Muscle layer of duodenum (tissue), 2 donors: ENCODE data around the gene POLR3A.
"Not testable (repeated sequence)": the region's sequence is repeated elsewhere in the genome, so short reads cannot be mapped to it uniquely, and the experiment has no call there.

ENCODE experiments used
- H3K27ac ChIP-seq: one replicate; pipeline ENCODE4 v1.7.0; 2013; ENCODE audit warnings: mild to moderate bottlenecking, low read length
- H3K27me3 ChIP-seq: one replicate; pipeline ENCODE4 v1.7.0; 2013; ENCODE audit warnings: low read depth, mild to moderate bottlenecking, control low read depth, low read length
- H3K36me3 ChIP-seq, 2 donors: one replicate each; pipeline ENCODE4 v1.7.0; 2013; ENCODE audit warnings: low read length in 2 of 2, control low read depth in 1 of 2, mild to moderate bottlenecking in 1 of 2; ENCODE audit not compliant: insufficient read depth in 2 of 2, control insufficient read depth in 1 of 2
- H3K4me1 ChIP-seq, 2 donors: one replicate each; pipeline ENCODE4 v1.7.0; 2013; ENCODE audit warnings: low read length in 2 of 2, mild to moderate bottlenecking in 2 of 2, control low read depth in 1 of 2, moderate library complexity in 1 of 2; ENCODE audit not compliant: insufficient read depth in 2 of 2, control insufficient read depth in 1 of 2
- H3K4me3 ChIP-seq, 2 donors: one replicate each; pipeline ENCODE4 v1.7.0; 2013; ENCODE audit warnings: low read length in 2 of 2, low read depth in 1 of 2, mild to moderate bottlenecking in 1 of 2
- H3K9me3 ChIP-seq, 2 donors: one replicate each; pipeline ENCODE4 v1.7.0; 2013; ENCODE audit warnings: low read length in 2 of 2, control low read depth in 1 of 2, mild to moderate bottlenecking in 1 of 2; ENCODE audit not compliant: control insufficient read depth in 1 of 2
- donor health status: healthy.

Gene POLR3A

GRCh38 chr10:78066012-78066411 is 36.7 kb upstream of the POLR3A start:
- H3K27ac ChIP-seq, result no peak overlapping the region
- H3K36me3 ChIP-seq, result no peaks in the 10 kb centered on the region
- no peaks in the 10 kb centered on the region for H3K27me3 ChIP-seq
- H3K9me3 ChIP-seq, result no peaks in the 10 kb centered on the region
- no peaks in the 10 kb centered on the region for H3K4me1 ChIP-seq
- no peak overlapping the region for H3K4me3 ChIP-seq

- H3K27me3 ChIP-seq, result no peaks in the 10 kb centered on the region
- no peaks in the 10 kb centered on the region for H3K9me3 ChIP-seq
- H3K27ac ChIP-seq, result no peak overlapping the region
- H3K36me3 ChIP-seq, result no peaks in the 10 kb centered on the region
- no peaks in the 10 kb centered on the region for H3K4me1 ChIP-seq
- H3K4me3 ChIP-seq, result no peak overlapping the region
These were observed 36.3 kb upstream of the POLR3A start for GRCh38 chr10:78065611-78066010.

- H3K4me1 ChIP-seq, H3K27ac ChIP-seq, H3K9me3 ChIP-seq, H3K36me3 ChIP-seq, H3K4me3 ChIP-seq, H3K27me3 ChIP-seq: not testable (repeated sequence)
These were observed 35.6 kb upstream of the POLR3A start for GRCh38 chr10:78064919-78065318.

- Histone ChIP-seq H3K36me3 (no peaks in the 10 kb centered on the region), H3K9me3 (no peaks in the 10 kb centered on the region), H3K27ac (no peak overlapping the region), H3K4me1 (no peaks in the 10 kb centered on the region), H3K27me3 (no peaks in the 10 kb centered on the region), H3K4me3 (no peak overlapping the region)
These were observed 33.9 kb upstream of the POLR3A start for GRCh38 chr10:78063236-78063635.

GRCh38 chr10:78062296-78062695 is 33.0 kb upstream of the POLR3A start:
- Histone ChIP-seq H3K27me3 (no peaks in the 10 kb centered on the region), H3K4me1 (no peaks in the 10 kb centered on the region), H3K4me3 (no peak overlapping the region), H3K36me3 (no peaks in the 10 kb centered on the region), H3K9me3 (no peaks in the 10 kb centered on the region), H3K27ac (no peak overlapping the region)

- H3K9me3 ChIP-seq, result no peaks in the 10 kb centered on the region
- no peaks in the 10 kb centered on the region for H3K36me3 ChIP-seq
- H3K4me1 ChIP-seq, result no peaks in the 10 kb centered on the region
- no peaks in the 10 kb centered on the region for H3K27me3 ChIP-seq
- no peak overlapping the region for H3K27ac ChIP-seq
- H3K4me3 ChIP-seq, result no peak overlapping the region
These were observed 30.8 kb upstream of the POLR3A start for GRCh38 chr10:78059906-78060702.

- Histone ChIP-seq H3K27me3 (no peaks in the 10 kb centered on the region), H3K27ac (no peak overlapping the region), H3K36me3 (peaks cover 0 to 6% of the 10 kb centered on the region in 2 donors), H3K4me1 (no peaks in the 10 kb centered on the region), H3K4me3 (no peak overlapping the region), H3K9me3 (no peaks in the 10 kb centered on the region)
These were observed 29.2 kb upstream of the POLR3A start for GRCh38 chr10:78058562-78058961.

GRCh38 chr10:78053211-78053868 is 24.0 kb upstream of the POLR3A start:
- H3K27me3 ChIP-seq, result no peaks in the 10 kb centered on the region
- H3K36me3 ChIP-seq, result peaks cover 0 to 6% of the 10 kb centered on the region in 2 donors
- no peaks in the 10 kb centered on the region for H3K4me1 ChIP-seq
- H3K4me3 ChIP-seq, result no peak overlapping the region
- no peak overlapping the region for H3K27ac ChIP-seq
- no peaks in the 10 kb centered on the region for H3K9me3 ChIP-seq

GRCh38 chr10:78049851-78050250 is 20.5 kb upstream of the POLR3A start:
- Histone ChIP-seq H3K27me3 (no peaks in the 10 kb centered on the region), H3K4me1 (peaks cover 0 to 10% of the 10 kb centered on the region in 2 donors), H3K9me3 (no peaks in the 10 kb centered on the region), H3K27ac (no peak overlapping the region), H3K4me3 (no peak overlapping the region), H3K36me3 (peaks cover 0 to 6% of the 10 kb centered on the region in 2 donors)

GRCh38 chr10:78047314-78047891 is 18.1 kb upstream of the POLR3A start:
- Histone ChIP-seq H3K27ac (no peak overlapping the region), H3K4me3 (no peak overlapping the region), H3K4me1 (peaks cover 0 to 10% of the 10 kb centered on the region in 2 donors), H3K27me3 (no peaks in the 10 kb centered on the region), H3K36me3 (peaks cover 3 to 4% of the 10 kb centered on the region in 2 donors), H3K9me3 (no peaks in the 10 kb centered on the region)

- peaks cover 9 to 10% of the 10 kb centered on the region in 2 donors for H3K36me3 ChIP-seq
- H3K4me3 ChIP-seq, result no peak overlapping the region
- H3K27me3 ChIP-seq, result no peaks in the 10 kb centered on the region
- H3K9me3 ChIP-seq, result no peaks in the 10 kb centered on the region
- no peak overlapping the region for H3K27ac ChIP-seq
- peaks cover 0 to 10% of the 10 kb centered on the region in 2 donors for H3K4me1 ChIP-seq
These were observed 17.5 kb upstream of the POLR3A start for GRCh38 chr10:78046711-78047269.
